SK-N-DZ (cell line): ENCODE data around the gene SFTPD.
"Not testable (repeated sequence)": the region's sequence is repeated elsewhere in the genome, so short reads cannot be mapped to it uniquely, and the experiment has no call there.

Experiments used
- DNase-seq: peaks from one replicate; pipeline ENCODE4 v3.0.0-alpha.2; 2015; ENCODE audit warnings: low spot score

The SFTPD gene

DNA sequence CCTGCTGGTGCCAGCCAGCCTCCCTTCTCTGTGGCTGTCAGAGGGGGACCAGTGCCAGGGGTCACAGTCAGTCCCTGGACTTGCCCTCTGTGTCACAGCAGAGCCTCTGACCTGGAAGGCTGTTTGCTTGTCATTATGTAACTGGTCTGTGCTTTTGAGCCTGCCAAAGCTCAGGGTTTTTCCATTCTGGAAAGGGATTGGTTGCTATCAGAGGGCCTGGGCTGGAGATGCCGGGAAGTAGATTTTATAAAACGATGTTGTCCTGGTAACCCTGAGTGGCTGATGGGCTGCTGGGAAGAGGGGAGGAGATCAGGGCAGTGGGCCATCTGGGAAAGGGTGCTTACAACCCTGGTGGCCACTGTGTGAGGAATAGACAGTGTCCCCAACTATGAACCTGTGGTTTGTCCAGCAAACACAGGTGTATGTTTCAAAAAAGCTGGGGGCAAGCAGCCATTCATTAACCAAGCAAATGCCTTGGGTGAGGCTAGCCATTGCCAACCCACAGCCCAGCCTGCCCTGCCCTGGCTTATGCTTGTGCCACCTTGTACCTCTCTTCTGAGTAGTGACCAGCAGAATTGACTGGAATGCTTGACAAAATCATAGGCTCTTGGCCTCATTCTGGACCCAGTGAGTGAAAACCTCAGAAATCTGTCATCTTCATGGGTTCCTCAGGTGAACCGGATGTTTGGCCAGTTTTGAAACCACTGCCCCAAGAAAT, 21.6 kb downstream of the SFTPD start:
- DNase-seq: peak; percentile 39

- no peak for DNase-seq
Measured at GRCh38 chr10:79926037-79926436, 22.9 kb downstream of the SFTPD start.

DNA sequence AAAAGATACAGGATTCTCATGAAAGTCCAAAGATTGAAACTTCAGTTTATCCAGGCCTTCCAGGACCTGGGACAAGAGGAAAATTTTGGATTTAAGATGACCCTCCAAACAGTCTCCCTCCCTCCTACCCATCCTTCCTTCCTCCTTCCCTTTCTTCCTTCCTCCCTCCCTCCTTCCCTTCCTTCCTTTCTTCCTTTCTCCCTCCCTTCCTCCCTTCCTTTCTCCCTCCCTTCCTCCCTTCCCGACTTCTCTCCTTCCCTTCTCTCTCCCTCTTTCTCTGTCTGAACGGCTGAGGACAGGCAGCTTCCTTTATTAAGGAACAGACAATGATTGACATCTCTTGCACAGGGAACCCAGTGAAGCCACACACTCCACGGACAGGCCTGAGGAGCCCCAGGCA, 23.3 kb downstream of the SFTPD start:
- DNase-seq: no peak

- no peak for DNase-seq
Measured at GRCh38 chr10:79923669-79924068, 25.2 kb downstream of the SFTPD start.

GRCh38 chr10:79923145-79923544, 25.8 kb downstream of the SFTPD start:
- DNase-seq: no peak

- DNase-seq: not testable (repeated sequence)
Measured at GRCh38 chr10:79922011-79922412, 26.9 kb downstream of the SFTPD start.

DNA sequence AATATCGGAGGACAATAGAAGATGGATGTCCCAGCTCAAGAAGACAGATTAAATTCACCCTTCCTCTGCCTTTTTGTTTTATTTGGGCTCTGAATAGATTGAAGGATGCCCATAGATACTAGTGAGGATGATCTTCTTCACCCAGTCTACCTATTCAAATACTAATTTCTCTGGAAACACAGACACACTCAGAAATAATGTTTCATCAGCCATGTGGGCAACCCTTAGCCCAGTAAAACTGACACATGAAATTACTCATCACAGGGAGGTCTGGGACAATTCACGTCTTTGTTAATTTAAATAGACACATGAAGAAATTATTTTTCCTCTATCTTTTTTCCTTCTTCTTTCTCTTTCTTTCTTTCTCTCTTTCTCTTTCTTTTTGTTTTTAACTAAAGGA, 33.1 kb downstream of the SFTPD start:
- DNase-seq: not testable (repeated sequence)

- DNase-seq: not testable (repeated sequence)
Measured at GRCh38 chr10:79914512-79914911, 34.4 kb downstream of the SFTPD start.

- DNase-seq: no peak
Measured at GRCh38 chr10:79910836-79911235, 38.1 kb downstream of the SFTPD start.

DNA sequence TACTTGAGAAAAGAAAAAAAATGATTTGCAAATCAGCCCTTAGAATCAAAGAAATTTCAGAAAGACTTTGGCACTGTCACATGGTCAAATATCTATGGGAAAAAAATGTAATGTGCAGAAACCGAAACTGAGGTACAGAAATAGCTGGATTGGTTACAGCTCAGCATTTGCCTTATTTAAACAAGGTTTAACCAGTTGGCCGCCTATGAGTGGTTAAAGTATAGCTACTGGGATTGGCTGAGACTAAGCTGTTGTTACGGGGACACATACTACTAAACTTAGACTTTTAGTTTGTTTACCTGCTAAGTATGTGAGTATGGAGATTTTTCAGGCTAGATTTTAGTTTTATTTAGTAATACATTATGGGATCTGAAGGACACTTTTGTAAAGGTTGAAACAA, 38.6 kb downstream of the SFTPD start:
- no peak for DNase-seq

DNA sequence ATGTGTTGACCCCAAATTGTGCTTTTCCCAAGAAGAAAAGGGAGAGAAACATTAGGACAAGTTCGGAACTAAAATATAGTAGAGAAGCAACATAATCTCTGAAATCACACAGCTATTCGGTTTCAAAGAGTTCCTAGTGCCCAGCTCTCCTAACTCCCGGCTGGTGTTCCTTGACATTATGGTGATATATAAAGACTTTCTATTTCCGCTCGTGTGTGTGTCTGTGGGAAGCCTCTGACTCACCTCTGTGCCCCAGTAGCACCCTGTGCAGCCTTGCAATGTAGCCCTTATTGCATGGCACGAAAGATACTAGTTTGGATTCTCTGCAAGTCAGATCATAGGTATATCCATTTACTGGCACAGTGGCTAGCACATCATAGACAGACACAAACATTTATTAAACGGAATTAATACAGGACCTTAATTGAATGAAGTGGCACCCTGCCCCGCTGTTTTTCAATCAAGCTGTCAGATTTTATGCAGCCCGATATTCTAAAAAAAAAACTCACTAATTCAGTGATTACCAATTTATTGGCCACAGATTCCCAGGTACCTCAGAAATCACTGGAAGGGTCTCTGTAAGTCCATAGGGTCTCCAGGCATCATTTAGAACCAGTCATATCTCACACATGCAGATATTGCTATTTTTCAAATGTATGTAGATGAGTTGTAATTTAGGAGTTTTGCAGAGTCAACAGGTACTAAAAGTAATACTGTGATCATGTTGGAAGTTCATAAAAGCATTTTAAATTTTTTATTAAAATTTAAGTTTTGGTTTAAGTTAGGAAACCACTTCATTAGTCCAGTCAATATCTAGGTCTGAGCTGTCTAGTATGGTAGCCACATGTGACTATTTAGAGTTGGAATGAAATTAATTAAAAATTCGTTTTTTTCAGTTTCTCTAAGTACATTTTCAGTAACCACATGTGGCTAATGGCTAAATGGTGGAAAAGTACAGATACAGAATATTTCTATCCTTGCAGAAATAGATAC, 43.3 kb downstream of the SFTPD start:
- DNase-seq: no peak

DNA sequence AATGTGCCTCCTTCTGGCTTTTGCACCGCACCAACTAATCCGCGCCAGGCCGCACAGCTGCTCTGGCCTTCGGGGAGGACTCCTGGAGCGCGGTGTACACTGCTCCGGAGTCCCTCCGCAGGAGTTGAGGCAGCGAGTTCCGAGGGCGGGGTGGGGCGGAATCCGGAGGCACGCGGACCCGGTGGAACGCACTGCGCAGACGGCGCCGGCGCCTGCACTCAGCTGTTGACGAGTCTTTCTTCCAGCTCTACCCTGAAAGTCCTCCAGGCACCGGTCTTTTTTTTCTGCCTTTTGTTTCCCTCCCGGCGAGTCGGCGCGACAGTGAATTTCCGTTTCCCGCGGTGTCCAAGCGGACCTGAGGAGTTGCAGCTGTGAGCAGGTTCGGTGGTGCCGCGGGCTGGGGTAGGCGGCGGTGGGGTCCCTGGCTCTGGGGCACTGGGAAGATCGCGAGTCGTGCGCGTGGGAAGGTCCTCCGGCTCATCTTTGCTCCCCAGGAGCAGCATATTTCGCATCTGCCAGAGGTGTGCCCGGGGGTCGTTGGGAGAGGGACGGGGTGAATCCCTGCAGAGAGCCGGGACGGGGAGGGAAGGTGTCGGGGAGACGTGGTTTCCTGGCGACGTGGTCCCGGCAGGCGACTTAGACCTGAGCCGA, 44.1 kb downstream of the SFTPD start:
- DNase-seq: peak; percentile 44

DNA sequence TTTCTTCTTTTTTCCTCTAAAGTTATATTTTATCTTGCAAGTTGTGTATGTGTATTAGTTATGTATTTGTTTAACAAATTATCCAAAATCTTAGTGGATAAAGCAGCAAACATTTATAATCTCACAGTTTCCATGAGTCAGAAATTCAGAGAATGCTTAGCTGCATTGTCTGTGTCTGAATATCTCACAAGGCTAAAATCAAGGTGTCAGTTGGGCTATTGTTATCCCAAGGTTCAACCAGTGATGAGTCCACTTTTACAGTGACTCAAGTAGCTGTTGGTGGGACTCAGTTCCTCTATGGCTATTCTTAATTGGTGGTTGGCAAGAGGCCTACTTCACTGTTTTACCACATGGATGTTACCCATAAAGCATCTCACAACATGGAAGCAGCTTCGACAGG, 47.3 kb downstream of the SFTPD start:
- DNase-seq: not testable (repeated sequence)

- DNase-seq: no peak
Measured at GRCh38 chr10:79898597-79899325, 50.1 kb downstream of the SFTPD start.

GRCh38 chr10:79892896-79893295, 56.0 kb downstream of the SFTPD start:
- not testable (repeated sequence) for DNase-seq

- DNase-seq: no peak
Measured at GRCh38 chr10:79890469-79890868, 58.4 kb downstream of the SFTPD start.

DNA sequence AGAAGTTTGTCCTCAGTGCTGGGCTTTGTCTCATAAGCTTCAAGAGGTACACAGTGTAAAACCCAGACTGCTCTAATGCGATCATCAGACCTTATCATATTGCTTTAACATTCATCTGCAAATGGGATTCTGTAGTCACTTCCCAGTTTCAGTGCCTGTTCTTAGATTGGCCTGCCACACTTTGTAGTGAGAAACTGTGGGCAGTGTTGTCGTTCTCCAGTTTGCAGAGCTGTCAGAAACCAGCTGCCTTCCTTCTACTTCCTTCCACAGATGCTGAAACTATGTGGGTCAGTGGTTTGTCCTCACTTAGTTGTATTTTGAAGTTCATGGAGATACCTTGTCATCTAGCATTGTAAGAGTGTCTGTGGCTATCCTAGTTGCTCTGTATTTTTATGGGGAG, 59.9 kb downstream of the SFTPD start:
- not testable (repeated sequence) for DNase-seq
